ENCODE data around the gene NIPA2.

Gene NIPA2

GRCh38 chr15:22839046-22839695 lies 705 bp downstream of the NIPA2 start:
- no peak for DNase-seq (ENCODE audit: low read depth)

DNA sequence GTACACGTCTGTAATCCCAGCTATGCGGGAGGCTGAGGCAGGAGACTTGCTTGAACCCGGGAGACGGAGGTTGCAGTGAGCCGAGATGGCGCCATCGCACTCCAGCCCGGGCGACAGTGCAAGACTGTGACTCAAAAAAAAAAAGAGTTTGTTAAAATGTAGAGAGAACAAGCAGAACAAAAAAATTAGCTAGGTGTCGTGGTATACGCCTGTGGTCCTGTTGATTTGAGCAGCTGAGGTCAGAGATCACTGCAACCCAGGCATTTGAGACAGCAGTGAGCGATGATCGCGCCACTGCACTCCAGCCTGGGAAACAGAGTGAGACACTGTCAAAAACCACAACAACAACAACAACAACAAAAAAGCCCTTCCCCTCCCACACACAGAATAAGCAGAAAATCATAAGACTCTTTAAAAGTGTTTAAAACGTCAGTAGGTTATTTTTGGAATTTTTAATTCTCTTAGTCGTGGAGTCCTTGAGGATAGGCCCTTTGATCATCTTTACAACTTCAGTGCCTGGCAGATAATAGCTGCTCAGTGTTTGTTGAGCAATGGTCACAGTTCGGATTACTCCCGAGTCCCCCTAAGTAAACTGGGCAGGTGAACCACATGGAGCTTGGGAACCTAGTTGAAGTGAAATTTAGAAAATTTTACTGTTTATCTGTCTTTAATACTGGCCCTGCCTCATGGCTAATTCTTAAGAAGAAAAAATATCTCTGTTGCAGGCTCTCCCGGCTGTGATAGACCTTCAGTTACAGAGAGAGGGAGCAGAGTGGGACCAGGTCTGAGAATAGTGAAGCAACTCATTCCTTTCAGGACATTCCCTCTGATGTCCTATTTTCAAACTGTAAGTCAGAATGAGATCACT lies 6.2 kb downstream of the NIPA2 start:
- DNase-seq (ENCODE audit: low read depth), result no peak

GRCh38 chr15:22845289-22845900 lies 6.9 kb downstream of the NIPA2 start:
- peak; percentile 47 for DNase-seq (ENCODE audit: low read depth)

DNA sequence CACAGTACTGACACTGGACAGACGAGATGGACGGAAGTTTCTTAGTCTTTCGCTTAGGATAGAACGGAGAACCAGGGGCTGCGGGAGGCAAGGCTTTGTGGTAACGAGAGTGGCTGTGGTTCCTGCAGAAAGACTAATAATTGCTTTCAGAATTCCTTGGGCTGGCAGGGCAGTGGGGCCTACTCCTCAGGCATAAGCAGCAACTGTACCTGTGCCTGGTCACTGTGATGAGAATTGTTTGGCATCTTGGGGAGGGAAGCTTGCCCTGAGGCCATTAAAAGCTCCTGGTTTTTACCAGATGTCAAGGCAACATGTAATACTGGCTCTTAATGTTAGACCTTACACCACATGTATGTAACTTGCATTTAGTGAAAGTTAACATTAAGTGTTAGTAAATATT lies 7.6 kb downstream of the NIPA2 start:
- DNase-seq (ENCODE audit: low read depth), result no peak

DNA sequence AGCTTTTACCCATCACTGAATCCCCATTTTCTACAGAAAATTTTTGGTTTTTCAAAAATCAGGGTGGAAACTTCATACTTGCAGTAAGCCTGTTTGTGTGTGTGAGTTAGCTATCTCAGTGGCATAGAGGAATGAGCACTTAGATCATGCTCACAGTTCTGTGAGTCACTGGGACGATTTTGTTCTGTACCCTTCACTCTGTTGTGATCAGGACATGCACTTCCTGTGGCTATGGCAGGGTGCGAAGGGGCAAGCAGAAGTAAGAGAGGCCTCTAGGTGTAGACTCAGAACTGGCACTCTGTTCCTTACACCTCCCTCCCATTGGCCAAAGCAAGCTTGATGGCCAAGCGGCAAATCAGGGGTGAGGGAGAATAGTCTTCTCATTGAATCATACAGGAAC lies 11.6 kb downstream of the NIPA2 start:
- DNase-seq (ENCODE audit: low read depth), result peak; percentile 35

GRCh38 chr15:22851513-22851912 lies 13.0 kb downstream of the NIPA2 start:
- no peak for DNase-seq (ENCODE audit: low read depth)

DNA sequence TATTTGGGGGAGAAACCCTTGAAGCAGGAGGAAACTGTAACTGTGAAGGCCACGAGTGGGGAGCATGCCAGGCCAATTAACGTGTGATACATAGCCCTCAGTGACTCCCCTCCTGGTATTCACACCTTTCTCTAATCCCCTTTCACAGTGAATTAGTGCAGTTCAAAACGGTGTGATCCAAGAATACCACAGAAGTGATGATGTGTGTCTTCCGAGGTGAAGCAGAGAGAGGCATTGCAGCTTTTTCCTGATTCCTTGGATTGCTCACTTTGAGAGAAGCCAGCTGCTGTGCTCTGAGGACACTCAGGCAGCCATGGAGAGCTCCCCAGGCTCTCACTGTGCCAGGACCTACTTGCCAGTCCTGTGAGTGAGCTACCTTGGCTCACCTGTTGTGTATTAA lies 17.3 kb downstream of the NIPA2 start:
- DNase-seq (ENCODE audit: low read depth), result peak; percentile 21

DNA sequence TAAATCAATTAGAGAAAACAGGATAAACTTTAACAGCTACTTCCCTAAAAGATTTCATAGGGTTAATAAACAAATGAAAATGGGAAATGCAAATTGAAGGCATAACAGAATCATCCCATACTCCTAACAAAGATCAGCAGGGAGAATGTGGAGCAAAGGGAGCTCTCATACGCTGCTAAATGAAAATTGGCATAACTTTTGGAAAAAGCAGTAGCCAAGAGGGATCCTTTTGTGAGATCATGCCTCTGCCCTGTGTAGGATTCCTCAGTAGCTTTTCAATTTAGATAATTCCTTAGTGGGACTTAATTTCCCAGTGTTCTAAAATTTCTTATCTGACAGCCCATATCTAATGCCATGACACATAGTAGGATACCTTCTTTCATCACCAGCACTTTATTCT lies 18.2 kb downstream of the NIPA2 start:
- no peak for DNase-seq (ENCODE audit: low read depth)

- no peak for DNase-seq (ENCODE audit: low read depth)
These were observed 22.7 kb downstream of the NIPA2 start for GRCh38 chr15:22861161-22861560.

DNA sequence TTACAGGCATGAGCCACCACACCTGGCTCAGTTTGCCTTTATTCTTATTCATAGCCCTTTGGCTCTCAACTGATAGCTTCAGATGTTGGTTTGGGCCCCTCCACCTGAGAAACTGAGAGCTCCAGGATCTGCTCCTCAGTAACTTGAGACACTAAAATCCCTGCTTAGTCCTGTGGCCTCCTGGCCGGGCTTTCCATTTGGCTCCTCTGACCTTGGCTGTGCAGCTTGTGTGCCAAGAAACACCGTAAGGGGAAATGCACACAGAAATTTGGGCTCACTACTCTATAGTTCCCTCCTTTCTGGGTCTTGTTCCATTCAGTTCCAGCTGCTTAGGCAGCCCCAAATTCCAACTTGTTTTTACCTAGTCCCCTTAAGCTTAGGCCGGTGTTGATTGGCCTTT lies 24.9 kb downstream of the NIPA2 start:
- DNase-seq (ENCODE audit: low read depth), result no peak

- DNase-seq (ENCODE audit: low read depth), result peak; percentile 98
These were observed 27.6 kb downstream of the NIPA2 start for GRCh38 chr15:22866079-22866478.

DNA sequence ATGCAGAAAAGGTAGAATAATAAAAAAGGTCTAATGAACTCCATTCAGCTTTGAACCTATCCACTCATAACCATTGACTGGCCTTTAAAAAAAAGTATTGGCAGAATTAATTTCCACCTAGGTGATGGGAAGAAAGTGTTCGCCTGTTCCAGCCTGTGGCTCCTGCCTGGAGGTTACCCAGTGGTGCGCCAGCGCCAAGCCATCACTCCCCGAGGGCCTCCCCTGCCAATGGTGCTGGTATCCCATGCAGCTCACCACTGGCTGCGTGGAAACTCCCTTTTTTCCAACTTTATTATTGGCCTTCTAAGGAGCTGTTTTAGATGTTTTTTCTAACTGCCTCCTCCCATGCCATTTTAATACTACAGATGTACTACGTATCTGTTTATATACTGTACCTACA lies 29.4 kb downstream of the NIPA2 start:
- DNase-seq (ENCODE audit: low read depth), result no peak

DNA sequence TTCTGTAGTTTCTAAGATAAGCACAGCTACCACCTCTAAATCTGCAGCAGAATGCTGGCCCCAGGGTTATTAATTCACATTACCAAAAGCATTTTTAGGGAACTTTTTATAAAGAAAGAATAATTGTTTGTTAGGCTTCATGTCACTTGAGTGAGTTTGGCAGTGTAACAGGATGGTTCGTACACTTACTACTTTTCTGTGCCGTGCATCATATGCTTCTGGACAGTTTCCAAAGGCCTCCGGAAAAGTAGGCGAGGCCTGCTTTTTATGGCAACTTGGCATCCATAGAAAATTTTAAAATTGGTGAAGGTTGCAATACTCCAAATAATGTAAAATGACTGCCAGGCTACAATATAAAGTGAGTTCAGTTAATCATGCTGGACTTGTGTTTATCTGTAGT lies 30.0 kb downstream of the NIPA2 start:
- no peak for DNase-seq (ENCODE audit: low read depth)

DNA sequence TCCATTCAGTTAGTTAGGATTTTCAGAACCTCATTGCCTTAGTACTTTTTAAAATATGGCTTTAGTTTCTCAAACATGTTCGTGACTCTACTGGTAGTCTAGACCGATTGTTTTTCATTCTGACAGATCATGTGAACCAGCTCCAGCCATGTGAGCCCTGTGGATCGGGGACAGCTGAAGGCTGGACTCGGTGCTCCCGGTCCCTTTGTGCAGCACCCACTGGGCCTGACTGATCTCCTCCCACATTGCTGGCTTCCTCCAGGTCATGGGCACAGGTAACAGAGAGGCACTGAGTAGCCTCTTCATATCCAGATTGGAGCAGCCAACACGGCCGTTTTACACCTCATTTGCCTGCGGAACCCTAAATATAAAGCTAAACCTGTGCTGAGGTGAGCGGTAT lies 30.5 kb downstream of the NIPA2 start:
- DNase-seq (ENCODE audit: low read depth), result no peak

GRCh38 chr15:22869856-22870255 lies 31.4 kb downstream of the NIPA2 start:
- DNase-seq (ENCODE audit: low read depth), result no peak

DNA sequence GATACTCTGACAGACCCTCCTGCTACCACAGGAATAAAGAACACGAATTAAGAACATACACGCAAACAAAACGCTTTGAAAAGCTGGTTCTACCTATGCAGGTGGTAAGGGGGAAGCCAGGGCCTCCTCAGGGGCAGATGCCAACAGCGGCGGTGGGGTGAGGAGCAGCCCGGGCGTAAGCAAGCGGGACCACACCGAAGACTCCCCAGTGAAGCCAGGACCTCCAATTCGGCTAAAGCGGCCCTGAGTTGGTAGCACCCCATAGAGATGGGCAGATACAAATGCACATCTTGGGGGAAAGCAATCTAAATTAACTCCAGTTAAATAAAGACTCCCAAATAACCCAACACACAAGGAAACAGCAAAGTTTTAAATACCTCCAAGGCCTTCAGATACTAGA lies 32.4 kb downstream of the NIPA2 start:
- no peak for DNase-seq (ENCODE audit: low read depth)

- DNase-seq (ENCODE audit: low read depth), result no peak
These were observed 33.1 kb downstream of the NIPA2 start for GRCh38 chr15:22871481-22872086.

DNA sequence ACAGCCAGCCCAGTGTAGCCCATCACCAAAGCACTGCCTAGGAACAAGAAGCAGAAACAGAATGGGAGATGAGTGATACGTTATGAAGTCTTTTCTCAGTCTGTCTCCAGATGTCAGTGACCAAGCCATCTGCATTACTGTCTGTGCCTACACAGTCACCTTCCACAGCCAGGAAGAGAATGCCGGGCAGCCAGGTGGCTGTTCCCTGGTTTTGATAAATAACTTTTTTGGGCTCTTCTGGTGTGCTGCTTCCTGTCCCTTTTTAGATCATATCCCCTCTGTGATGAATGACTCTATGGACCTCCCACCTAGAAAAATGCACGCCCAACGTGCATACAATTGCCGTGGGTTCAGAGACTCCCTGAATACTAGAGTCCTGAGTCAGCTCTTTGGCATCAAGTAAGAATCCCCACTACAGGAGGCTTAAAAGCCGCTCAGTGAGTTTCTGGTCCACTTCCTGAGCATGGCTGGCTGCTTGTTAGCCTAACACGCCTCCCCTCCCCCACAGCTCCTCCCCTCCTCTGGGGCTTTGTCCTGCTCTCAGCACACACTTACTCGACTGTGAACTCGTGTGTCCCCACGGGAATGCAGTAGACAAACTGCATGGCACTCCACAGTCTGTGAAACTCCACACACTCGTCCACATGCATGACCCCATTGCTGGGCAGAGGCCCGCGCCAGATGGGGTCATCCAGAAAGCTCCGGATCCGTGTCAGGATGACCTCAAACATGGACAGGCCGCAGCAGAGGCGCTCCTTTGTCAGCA lies 34.7 kb downstream of the NIPA2 start:
- DNase-seq (ENCODE audit: low read depth), result peak; percentile 84

DNA sequence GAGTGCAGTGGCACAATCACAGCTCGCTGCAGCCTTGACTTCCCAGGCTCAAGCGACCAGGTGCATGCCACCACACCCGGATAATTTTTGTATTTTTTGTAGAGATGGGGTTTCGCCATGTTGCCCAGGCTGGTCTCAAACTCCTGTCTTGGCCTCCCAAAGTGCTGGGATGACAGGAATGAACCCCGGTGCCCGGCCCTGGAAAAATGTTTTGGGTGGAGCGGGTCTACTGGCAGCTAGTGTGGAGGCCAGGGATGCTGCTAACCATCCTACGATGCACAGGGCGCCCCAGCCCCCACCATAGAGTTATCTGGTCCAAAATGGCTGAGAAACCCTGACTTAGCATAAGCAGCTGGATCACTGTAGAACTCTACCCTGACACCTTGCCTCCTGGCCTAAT lies 35.4 kb downstream of the NIPA2 start:
- DNase-seq (ENCODE audit: low read depth), result no peak

DNA sequence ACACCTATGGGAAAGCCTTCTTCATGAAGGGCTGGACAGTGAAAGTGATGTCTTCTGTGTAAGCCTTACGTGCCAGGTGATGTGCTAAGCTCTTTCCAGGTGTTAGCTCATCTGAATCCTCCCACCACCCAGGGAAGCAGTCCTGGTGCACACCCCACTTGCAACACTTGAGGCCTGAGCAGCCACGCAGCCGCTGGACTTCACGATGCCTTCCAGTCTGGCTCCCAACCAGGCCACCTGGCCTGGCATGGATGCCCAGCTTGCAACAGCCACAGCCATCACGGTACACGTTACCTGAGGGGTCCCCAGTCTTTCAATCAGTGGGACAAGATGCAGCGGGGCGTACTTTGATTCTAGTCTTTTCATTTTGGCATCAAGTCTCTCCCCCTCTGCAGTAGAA lies 35.8 kb downstream of the NIPA2 start:
- no peak for DNase-seq (ENCODE audit: low read depth)

- DNase-seq (ENCODE audit: low read depth), result no peak
These were observed 36.5 kb downstream of the NIPA2 start for GRCh38 chr15:22874966-22875365.

DNA sequence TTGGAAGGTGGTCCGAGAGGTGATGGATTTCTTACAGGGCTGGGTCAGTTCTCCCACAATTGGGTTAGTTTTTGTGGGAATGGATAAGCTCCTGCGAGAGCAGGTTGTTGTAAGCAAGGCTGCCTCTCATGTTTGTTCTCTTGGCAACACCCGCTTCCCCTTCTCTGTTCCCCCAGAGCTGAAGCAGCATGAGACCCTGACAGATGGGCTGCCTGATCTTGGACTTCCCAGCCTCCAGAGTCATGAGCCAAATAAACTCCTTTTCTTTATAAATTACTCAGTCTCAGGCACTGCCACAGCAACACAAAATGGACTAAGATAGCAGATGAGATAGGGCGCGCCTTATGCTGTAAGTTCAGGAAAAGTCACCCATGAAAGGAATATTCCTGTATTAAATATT lies 38.7 kb downstream of the NIPA2 start:
- no peak for DNase-seq (ENCODE audit: low read depth)
